ENCODE results near the gene PCDHA7. TPM values are rescaled to one million over a fixed set of nuclear protein-coding genes. Genes with fewer than 3 reads are reported as not detected.

PCDHA7 gene
- total RNA-seq, 1 donor = 0.22 TPM

Other genes starting within 250 kb of the PCDHA7 start
- 2.9 and 5.3 TPM in 2 replicates for gene CD14, start 201.1 kb upstream of the PCDHA7 start, total RNA-seq
- gene TMCO6, start 194.8 kb upstream of the PCDHA7 start, total RNA-seq = 7.7 and 26.5 TPM in 2 replicates
- gene NDUFA2, start 186.6 kb upstream of the PCDHA7 start, total RNA-seq = 22.9 and 29.6 TPM in 2 replicates
- 98.9 and 99.1 TPM in 2 replicates for gene IK, start 186.4 kb upstream of the PCDHA7 start, total RNA-seq
- 21.5 and 24.4 TPM in 2 replicates for gene WDR55, start 169.4 kb upstream of the PCDHA7 start, total RNA-seq
- 0.11 and 0.13 TPM in 2 replicates for gene DND1, start 160.7 kb upstream of the PCDHA7 start, total RNA-seq
- gene HARS1, start 142.9 kb upstream of the PCDHA7 start, total RNA-seq = 47.3 and 49.1 TPM in 2 replicates
- gene HARS2, start 142.8 kb upstream of the PCDHA7 start, total RNA-seq = 24.4 and 28.6 TPM in 2 replicates
- 43.1 and 52.0 TPM in 2 replicates for gene ZMAT2, start 133.8 kb upstream of the PCDHA7 start, total RNA-seq
- gene PCDHA1, start 48.1 kb upstream of the PCDHA7 start, total RNA-seq = under 0.01 and 0.11 TPM in 2 replicates
- gene PCDHA2, start 39.4 kb upstream of the PCDHA7 start, total RNA-seq = under 0.01 TPM in 1 of 2 replicates, not detected in the other
- gene PCDHA3, start 33.2 kb upstream of the PCDHA7 start, total RNA-seq = 0.11 and 0.26 TPM in 2 replicates
- gene PCDHA4, start 27.2 kb upstream of the PCDHA7 start, total RNA-seq = 0.26 and 0.32 TPM in 2 replicates
- gene PCDHA5, start 12.7 kb upstream of the PCDHA7 start, total RNA-seq = under 0.01 and 0.13 TPM in 2 replicates
- 0.32 and 0.52 TPM in 2 replicates for gene PCDHA6, start 6.3 kb upstream of the PCDHA7 start, total RNA-seq
- gene PCDHA8, start 6.9 kb downstream of the PCDHA7 start, total RNA-seq = 0.11 and 0.13 TPM in 2 replicates
- gene PCDHA9, start 14.1 kb downstream of the PCDHA7 start, total RNA-seq = 0.11 and 0.26 TPM in 2 replicates
- 0.13 and 0.54 TPM in 2 replicates for gene PCDHA10, start 21.6 kb downstream of the PCDHA7 start, total RNA-seq
- gene PCDHA11, start 34.7 kb downstream of the PCDHA7 start, total RNA-seq = 0.11 and 0.13 TPM in 2 replicates
- 0.13 TPM in 1 of 2 replicates, not detected in the other for gene PCDHA12, start 41.0 kb downstream of the PCDHA7 start, total RNA-seq
- 0.11 and 0.13 TPM in 2 replicates for gene PCDHA13, start 47.9 kb downstream of the PCDHA7 start, total RNA-seq
- gene PCDHAC1, start 92.0 kb downstream of the PCDHA7 start, total RNA-seq = under 0.01 and 0.13 TPM in 2 replicates
- gene PCDHAC2, start 132.2 kb downstream of the PCDHA7 start, total RNA-seq = 0.13 and 0.22 TPM in 2 replicates
- under 0.01 TPM in 1 of 2 replicates, not detected in the other for gene PCDHB1, start 217.1 kb downstream of the PCDHA7 start, total RNA-seq